Measurements from ENCODE around the gene IMPACT.

DNA sequence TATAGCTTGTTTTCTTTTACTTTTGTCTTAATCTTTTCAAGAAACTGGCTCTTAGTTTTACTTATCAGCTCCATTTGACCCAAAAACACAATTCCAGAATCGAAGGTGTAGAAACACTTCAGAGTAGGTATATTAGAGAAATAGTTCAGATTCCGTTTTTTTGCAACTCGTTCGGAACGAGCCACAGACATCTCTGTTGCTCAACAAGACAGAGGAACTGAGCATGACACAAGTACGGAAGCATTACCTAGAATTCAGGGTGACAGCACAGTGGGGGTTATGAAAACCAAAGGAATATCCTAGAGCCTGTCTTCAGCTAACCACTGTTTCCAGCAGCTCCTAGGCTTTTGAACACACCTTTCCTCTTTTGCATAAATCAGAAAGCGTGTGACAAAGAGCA lies 39.0 kb downstream of the IMPACT start:
- TF ChIP-seq, protein P1, sequence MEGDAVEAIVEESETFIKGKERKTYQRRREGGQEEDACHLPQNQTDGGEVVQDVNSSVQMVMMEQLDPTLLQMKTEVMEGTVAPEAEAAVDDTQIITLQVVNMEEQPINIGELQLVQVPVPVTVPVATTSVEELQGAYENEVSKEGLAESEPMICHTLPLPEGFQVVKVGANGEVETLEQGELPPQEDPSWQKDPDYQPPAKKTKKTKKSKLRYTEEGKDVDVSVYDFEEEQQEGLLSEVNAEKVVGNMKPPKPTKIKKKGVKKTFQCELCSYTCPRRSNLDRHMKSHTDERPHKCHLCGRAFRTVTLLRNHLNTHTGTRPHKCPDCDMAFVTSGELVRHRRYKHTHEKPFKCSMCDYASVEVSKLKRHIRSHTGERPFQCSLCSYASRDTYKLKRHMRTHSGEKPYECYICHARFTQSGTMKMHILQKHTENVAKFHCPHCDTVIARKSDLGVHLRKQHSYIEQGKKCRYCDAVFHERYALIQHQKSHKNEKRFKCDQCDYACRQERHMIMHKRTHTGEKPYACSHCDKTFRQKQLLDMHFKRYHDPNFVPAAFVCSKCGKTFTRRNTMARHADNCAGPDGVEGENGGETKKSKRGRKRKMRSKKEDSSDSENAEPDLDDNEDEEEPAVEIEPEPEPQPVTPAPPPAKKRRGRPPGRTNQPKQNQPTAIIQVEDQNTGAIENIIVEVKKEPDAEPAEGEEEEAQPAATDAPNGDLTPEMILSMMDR (IDR thresholded peaks at IDR 0.05), result no peak
- no peak for TF ChIP-seq POLR2A (IDR thresholded peaks at IDR 0.05)
